Activated CD8-positive, alpha-beta memory T cell treated with anti-CD3 and anti-CD28 coated beads, Interleukin-2, amount 50 U/mL, for 4 hours (primary cell): ENCODE results near the gene FAM169A.
"Not testable (repeated sequence)": the region's sequence is repeated elsewhere in the genome, so short reads cannot be mapped to it uniquely, and the experiment has no call there.

Source experiments
- DNase-seq: peaks from one replicate; pipeline ENCODE4 v3.0.0-alpha.2; 2020

FAM169A gene

DNA sequence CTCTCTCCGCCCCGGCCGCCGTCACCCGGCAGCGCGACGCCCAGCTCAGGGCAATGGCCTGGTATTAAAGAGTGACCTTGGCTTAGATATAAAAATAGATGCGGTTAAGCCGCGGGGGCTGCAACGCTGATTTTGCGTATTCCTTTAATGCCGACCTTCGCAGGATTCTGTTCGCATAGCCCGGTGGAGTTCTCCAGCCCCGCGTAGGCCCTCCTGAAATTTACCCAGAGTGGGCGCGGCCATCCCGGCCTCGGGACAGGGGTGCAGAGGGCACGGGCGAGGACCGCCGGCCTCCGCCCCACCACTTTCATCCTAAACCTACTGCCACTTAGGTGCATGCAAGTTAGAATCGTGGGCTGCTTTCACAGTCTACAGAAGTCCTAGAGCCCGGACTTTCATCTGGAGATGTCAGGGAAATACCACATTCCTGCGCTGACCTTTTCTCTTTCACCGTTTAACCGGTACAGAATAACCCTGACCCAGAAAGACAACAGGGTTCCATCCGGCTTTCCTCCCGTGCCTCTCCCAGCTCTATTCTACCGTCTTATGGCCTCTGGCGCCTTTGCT is 492 bp upstream of the FAM169A start:
- no peak for DNase-seq

GRCh38 chr5:74865256-74865803 is 857 bp downstream of the FAM169A start:
- DNase-seq: no peak

GRCh38 chr5:74864823-74865222 is 1.4 kb downstream of the FAM169A start:
- DNase-seq: no peak

DNA sequence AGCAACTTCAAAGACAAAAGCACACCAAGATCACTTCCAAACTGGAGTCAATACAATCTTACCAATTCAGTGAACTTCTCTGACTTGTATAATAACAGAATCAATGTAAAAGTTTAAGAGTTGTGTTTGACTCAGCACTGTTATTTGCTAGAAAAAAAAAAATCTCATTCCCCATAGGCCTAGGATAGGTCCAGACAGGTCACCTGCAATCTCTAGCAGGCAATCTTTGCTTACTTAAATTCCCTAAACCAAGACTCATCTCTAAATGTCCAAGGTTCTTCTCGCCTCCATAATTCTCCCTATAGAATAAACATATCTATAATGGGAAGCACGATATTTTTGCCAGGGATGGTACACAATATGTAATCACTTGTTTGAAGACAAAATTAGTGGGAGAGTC is 2.5 kb downstream of the FAM169A start:
- no peak for DNase-seq

DNA sequence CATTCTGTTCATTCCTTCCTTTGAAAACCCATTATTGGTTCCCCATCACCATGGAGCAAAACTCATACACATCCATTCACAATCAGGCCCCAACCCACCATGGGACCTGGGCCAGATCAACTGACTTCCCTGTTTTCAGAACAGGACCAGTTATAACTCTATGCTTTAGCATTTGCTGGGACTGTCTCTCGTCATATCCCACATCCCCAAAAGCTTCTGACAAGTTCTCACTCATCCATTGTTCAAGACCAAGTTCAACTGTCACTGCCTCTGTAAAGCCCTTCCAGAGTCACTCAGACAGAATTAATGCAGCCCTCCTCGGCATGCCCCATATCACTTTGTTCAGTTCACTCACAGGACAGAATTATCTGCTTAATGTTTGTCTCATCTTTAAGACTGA is 4.0 kb downstream of the FAM169A start:
- no peak for DNase-seq

DNA sequence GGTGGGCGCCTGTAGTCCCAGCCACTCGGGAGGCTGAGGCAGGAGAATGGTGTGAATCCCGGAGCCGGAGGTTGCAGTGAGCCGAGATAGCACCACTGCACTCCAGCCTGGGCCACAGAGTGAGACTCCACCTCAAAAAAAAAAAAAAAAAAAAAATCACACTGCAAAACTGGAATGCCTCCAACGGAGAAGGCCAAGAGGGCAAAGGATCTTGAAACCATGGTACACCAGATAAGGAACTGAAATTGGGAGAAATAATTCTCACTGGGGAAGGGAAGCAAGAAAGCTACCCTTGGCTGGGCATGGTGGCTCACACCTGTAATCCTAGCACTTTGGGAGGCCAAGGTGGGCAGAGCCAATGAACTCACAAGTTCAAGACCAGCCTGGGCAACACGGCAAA is 9.2 kb downstream of the FAM169A start:
- not testable (repeated sequence) for DNase-seq

GRCh38 chr5:74853256-74853655 is 12.9 kb downstream of the FAM169A start:
- no peak for DNase-seq

- DNase-seq: no peak
Observed at GRCh38 chr5:74851684-74852353, 14.4 kb downstream of the FAM169A start.

DNA sequence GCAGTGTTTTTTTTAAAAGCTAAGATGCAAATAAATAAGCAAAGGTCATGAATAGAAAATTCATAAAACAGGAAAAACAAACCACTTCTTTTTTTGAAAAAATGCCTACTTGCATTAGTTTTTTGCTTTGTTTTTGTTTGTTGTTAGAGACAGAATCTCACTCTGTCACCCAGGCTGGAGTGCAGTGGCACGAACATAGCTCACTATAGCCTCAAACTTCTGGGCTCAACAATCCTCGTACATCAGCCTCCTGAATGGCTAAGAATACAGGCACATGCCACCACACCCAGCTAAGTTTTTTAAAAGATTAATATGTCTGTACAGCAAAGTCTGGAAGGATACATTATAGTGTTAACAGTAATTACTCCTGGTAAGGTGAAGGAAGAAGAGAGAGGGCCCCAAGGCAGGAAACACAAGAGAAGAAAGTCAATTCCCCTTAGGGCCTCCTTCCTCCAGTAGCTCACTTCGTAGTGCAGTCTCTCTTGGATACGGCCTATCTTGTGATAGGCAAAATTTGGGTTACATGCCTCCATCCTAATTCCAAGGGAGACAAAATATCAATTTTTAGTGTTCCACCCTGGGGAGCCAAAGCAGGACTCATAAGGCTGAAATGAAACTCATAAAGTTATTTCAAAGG is 15.3 kb downstream of the FAM169A start:
- DNase-seq: no peak

- DNase-seq: no peak
Observed at GRCh38 chr5:74850030-74850429, 16.2 kb downstream of the FAM169A start.

DNA sequence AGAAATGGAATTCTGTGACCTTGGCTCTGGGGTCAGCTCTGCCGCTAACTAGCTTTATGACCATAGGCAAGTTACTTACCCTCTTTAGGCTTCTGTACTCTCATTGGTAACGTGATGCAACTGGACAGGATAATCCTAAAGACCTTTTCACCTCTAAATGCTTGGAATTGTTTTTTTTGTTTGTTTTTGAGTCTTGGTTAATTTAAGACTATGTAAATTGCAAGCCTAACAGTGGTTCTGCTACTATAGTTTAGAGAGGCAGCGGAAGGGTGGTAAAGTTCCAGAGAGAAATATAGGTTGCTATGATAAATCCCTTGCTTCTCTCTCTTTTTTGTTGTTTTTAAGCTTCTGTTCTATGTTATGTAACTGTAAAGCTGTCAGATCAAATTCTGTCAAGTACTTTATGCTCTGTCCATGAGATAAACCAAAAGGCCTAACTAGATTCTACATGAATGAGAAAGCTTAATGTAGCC is 17.6 kb downstream of the FAM169A start:
- DNase-seq: no peak

GRCh38 chr5:74839229-74839628 is 27.0 kb downstream of the FAM169A start:
- no peak for DNase-seq

DNA sequence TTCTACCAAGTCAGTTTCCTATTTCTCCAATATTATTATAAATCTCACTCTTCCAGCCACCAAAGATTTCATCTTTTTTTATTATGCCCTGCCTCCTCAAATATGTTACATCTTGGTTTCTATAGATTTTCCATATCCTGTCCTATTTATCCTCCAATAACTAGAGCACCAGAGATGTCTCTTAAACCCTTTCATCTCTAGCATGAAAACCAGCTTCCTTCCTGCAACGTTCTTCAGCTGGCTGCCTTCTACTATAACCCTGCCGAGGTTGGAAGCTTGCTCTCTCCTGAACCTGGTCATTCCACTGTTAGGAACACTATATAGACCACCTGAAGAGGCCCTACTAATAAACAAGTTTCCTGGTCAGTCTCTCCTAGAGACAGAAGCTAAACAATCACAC is 27.9 kb downstream of the FAM169A start:
- no peak for DNase-seq

GRCh38 chr5:74837115-74837514 is 29.1 kb downstream of the FAM169A start:
- no peak for DNase-seq

DNA sequence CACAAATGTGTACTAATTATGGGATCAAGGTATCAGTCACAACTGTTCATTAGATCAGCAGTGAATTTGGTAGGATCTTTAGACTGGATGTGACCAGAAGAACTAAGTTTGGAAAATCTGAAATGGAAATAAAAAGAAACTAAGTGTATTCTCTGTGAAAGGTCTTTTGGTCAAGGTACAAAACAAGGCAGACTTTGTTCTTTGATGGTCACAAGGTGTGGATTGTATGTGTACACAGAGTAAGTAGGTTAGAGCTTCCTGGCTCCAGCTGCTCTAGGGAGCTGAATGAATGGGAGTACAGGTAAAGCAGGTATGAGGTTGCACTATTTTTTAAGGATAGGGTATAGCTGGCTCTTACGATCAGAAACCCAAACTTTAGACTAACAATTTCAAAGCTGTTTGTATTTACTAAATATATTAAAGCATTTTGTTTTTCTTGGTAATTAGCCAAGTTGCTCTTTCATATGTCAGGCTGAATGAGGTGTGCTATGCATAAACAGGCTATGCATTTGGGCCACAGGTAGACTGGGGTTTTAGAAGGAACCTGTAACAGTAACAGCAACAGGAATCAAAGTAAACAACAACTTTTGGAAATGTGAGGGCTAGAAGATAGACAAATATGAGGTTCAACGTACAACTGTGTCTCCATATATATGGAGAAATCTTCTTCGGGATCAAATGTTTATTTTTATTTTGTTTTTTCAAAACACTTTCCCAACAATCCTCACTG is 32.5 kb downstream of the FAM169A start:
- no peak for DNase-seq

- DNase-seq: no peak
Observed at GRCh38 chr5:74829413-74829812, 36.8 kb downstream of the FAM169A start.

GRCh38 chr5:74822288-74822687 is 43.9 kb downstream of the FAM169A start:
- DNase-seq: no peak

- DNase-seq: no peak
Observed at GRCh38 chr5:74816875-74817274, 49.3 kb downstream of the FAM169A start.

- no peak for DNase-seq
Observed at GRCh38 chr5:74810915-74811314, 55.3 kb downstream of the FAM169A start.

DNA sequence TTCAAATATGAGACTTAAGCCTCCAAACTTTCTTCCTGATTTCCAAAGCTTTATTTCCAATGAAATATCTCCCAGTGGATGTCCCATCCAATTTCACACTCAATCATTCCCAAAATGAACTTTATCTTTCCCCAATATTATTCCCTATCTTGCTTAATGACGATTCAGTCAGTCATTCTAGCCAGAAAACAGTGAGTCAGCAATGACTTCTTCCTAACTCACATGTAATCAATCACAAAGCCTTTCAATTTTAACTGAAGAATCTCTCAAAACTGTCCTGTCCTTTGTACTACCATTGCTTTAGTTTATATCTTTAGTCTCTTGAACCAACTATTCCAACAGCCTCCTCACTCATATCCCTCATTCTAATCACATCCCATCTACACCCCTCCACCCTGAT is 64.2 kb downstream of the FAM169A start:
- DNase-seq: no peak

GRCh38 chr5:74801197-74801596 is 65.0 kb downstream of the FAM169A start:
- no peak for DNase-seq

- no peak for DNase-seq
Observed at GRCh38 chr5:74798977-74799911, 66.9 kb downstream of the FAM169A start.
